ENCODE measurements around the gene PHC3.

DNA sequence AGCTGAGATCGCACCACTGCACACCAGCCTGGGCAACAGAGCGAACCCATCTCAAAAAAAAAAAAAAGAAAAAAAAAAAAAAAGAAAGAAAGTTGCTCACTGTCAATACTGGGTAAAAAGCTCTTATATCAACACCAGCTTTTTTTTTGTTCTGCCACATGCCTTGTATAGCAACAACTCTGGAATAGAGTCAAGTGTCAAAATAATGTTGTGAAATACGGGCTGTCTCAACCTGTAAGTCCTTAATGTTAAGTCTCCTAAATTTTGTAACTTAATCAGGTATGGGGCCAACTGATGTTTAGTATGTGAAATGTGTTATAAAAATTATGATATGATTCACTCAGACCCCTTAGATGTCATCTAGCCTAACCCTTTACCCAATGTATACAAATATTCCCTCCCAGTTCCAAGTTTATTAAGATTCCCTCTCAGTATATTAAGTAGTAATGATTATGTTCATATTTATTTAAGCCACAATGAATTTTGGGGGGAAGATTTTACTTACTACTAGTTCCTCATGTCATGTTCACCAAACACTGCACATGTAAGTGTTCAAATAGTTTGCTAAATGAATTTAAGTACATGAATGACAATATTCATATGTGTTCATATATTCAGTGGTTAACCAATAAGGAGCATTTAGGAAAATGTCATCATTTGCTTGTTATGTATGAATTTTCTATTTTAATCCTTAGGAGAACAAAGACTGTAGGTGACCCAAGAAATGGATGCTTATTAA, 91.5 kb downstream of the PHC3 start:
- TF ChIP-seq, protein P1, sequence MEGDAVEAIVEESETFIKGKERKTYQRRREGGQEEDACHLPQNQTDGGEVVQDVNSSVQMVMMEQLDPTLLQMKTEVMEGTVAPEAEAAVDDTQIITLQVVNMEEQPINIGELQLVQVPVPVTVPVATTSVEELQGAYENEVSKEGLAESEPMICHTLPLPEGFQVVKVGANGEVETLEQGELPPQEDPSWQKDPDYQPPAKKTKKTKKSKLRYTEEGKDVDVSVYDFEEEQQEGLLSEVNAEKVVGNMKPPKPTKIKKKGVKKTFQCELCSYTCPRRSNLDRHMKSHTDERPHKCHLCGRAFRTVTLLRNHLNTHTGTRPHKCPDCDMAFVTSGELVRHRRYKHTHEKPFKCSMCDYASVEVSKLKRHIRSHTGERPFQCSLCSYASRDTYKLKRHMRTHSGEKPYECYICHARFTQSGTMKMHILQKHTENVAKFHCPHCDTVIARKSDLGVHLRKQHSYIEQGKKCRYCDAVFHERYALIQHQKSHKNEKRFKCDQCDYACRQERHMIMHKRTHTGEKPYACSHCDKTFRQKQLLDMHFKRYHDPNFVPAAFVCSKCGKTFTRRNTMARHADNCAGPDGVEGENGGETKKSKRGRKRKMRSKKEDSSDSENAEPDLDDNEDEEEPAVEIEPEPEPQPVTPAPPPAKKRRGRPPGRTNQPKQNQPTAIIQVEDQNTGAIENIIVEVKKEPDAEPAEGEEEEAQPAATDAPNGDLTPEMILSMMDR (IDR thresholded peaks at IDR 0.05) = no peak
- no peak for TF ChIP-seq POLR2A (IDR thresholded peaks at IDR 0.05)
- TF ChIP-seq POLR2AphosphoS5 (IDR thresholded peaks at IDR 0.05) = no peak

All from gastroesophageal sphincter (tissue), 3 donors.